HL-60 (cell line): Measurements from ENCODE around the gene UIMC1.
A peak's percentile ranks its signal among the peaks of the same experiment; 100 is the strongest.
"Not testable (repeated sequence)": the region's sequence is repeated elsewhere in the genome, so short reads cannot be mapped to it uniquely, and the experiment has no call there.

Experiments
- GABPA ChIP-seq: IDR thresholded peaks from 2 replicates; pipeline ENCODE4 v1.6.1; 2012; ENCODE audit warnings: low read depth
- POLR2AphosphoS5 ChIP-seq: IDR thresholded peaks from 2 replicates; pipeline ENCODE4 v1.6.1; 2012; ENCODE audit warnings: low read depth
- TF ChIP-seq, protein P1 (sequence below): IDR thresholded peaks from one replicate; pipeline ENCODE4 v1.5.1; 2011; ENCODE audit warnings: low read length, control low read depth, inconsistent platforms; ENCODE audit not compliant: insufficient read depth
- TF ChIP-seq, protein P2 (sequence below): IDR thresholded peaks from 2 replicates; pipeline ENCODE4 v1.6.1; 2012; ENCODE audit warnings: low read depth; ENCODE audit not compliant: insufficient replicate concordance

- TF ChIP-seq, protein P1, sequence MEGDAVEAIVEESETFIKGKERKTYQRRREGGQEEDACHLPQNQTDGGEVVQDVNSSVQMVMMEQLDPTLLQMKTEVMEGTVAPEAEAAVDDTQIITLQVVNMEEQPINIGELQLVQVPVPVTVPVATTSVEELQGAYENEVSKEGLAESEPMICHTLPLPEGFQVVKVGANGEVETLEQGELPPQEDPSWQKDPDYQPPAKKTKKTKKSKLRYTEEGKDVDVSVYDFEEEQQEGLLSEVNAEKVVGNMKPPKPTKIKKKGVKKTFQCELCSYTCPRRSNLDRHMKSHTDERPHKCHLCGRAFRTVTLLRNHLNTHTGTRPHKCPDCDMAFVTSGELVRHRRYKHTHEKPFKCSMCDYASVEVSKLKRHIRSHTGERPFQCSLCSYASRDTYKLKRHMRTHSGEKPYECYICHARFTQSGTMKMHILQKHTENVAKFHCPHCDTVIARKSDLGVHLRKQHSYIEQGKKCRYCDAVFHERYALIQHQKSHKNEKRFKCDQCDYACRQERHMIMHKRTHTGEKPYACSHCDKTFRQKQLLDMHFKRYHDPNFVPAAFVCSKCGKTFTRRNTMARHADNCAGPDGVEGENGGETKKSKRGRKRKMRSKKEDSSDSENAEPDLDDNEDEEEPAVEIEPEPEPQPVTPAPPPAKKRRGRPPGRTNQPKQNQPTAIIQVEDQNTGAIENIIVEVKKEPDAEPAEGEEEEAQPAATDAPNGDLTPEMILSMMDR = not testable (repeated sequence)
- TF ChIP-seq, protein P2, sequence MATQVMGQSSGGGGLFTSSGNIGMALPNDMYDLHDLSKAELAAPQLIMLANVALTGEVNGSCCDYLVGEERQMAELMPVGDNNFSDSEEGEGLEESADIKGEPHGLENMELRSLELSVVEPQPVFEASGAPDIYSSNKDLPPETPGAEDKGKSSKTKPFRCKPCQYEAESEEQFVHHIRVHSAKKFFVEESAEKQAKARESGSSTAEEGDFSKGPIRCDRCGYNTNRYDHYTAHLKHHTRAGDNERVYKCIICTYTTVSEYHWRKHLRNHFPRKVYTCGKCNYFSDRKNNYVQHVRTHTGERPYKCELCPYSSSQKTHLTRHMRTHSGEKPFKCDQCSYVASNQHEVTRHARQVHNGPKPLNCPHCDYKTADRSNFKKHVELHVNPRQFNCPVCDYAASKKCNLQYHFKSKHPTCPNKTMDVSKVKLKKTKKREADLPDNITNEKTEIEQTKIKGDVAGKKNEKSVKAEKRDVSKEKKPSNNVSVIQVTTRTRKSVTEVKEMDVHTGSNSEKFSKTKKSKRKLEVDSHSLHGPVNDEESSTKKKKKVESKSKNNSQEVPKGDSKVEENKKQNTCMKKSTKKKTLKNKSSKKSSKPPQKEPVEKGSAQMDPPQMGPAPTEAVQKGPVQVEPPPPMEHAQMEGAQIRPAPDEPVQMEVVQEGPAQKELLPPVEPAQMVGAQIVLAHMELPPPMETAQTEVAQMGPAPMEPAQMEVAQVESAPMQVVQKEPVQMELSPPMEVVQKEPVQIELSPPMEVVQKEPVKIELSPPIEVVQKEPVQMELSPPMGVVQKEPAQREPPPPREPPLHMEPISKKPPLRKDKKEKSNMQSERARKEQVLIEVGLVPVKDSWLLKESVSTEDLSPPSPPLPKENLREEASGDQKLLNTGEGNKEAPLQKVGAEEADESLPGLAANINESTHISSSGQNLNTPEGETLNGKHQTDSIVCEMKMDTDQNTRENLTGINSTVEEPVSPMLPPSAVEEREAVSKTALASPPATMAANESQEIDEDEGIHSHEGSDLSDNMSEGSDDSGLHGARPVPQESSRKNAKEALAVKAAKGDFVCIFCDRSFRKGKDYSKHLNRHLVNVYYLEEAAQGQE = not testable (repeated sequence)
- TF ChIP-seq GABPA = not testable (repeated sequence)
- peak; percentile 74 for TF ChIP-seq POLR2AphosphoS5
Measured at GRCh38 chr5:176870644-176871043, 135.9 kb downstream of the UIMC1 start.
